SK-N-SH treated with all-trans-retinoic acid at 6 μM for 48 hours (cell line): ENCODE measurements around the gene CAST.

Source experiments
- ATAC-seq: fragments of 200-7000 bp; cut with Tn5 transposase; 3 replicates; pipeline ENCODE4 v1.9.1; 2020; ENCODE audit warnings: mild to moderate bottlenecking, moderate library complexity
- ARNTL ChIP-seq: fragments of 450-650 bp; formaldehyde crosslinking; IDR thresholded peaks from 2 replicates; pipeline ENCODE4 v1.5.0; 2020; ENCODE audit warnings: low read depth, mild to moderate bottlenecking, moderate library complexity, borderline replicate concordance
- BACH2 ChIP-seq: fragments of 250-450 bp; sonication (Bioruptor Pico); IDR thresholded peaks from 2 replicates; pipeline ENCODE4 v1.9.0; 2021; ENCODE audit warnings: mild to moderate bottlenecking, borderline replicate concordance
- CREB5 ChIP-seq: fragments of 250-450 bp; sonication (Bioruptor Pico); IDR thresholded peaks from 2 replicates; pipeline ENCODE4 v1.5.1; 2020; ENCODE audit warnings: low read depth, mild to moderate bottlenecking, moderate library complexity
- CSDC2 ChIP-seq: fragments of 250-450 bp; sonication (Bioruptor Pico); IDR thresholded peaks from 2 replicates; pipeline ENCODE4 v1.5.0; 2020; ENCODE audit warnings: mild to moderate bottlenecking, moderate library complexity
- ESRRG ChIP-seq: fragments of 250-450 bp; sonication (Bioruptor Pico); IDR thresholded peaks from 2 replicates; pipeline ENCODE4 v1.6.1; 2021; ENCODE audit warnings: mild to moderate bottlenecking
- GLIS3 ChIP-seq: fragments of 250-450 bp; sonication (Bioruptor Pico); IDR thresholded peaks from 2 replicates; pipeline ENCODE4 v1.5.0; 2020; ENCODE audit warnings: mild to moderate bottlenecking, moderate library complexity
- ISL1 ChIP-seq: fragments of 250-450 bp; sonication (Bioruptor Pico); IDR thresholded peaks from 2 replicates; pipeline ENCODE4 v2.1.2; 2022; ENCODE audit warnings: mild to moderate bottlenecking, moderate library complexity
- POU6F1 ChIP-seq: fragments of 250-450 bp; sonication (Bioruptor Pico); IDR thresholded peaks from 2 replicates; pipeline ENCODE4 v1.8.0; 2021; ENCODE audit warnings: low read depth, mild to moderate bottlenecking, moderate library complexity, borderline replicate concordance
- RARB ChIP-seq: fragments of 250-450 bp; sonication (Bioruptor Pico); IDR thresholded peaks from 2 replicates; pipeline ENCODE4 v1.8.0; 2021; ENCODE audit warnings: mild to moderate bottlenecking, moderate library complexity
- SNAI2 ChIP-seq: fragments of 250-450 bp; sonication (Bioruptor Pico); IDR thresholded peaks from 2 replicates; pipeline ENCODE4 v1.5.0; 2020; ENCODE audit warnings: mild to moderate bottlenecking, moderate library complexity
- TOX ChIP-seq: fragments of 250-450 bp; sonication (Bioruptor Pico); IDR thresholded peaks from 2 replicates; pipeline ENCODE4 v1.8.0; 2021; ENCODE audit warnings: mild to moderate bottlenecking, moderate library complexity, borderline replicate concordance
- ZC3H10 ChIP-seq: fragments of 250-450 bp; sonication (Bioruptor Pico); IDR thresholded peaks from 2 replicates; pipeline ENCODE4 v1.5.1; 2021; ENCODE audit warnings: mild to moderate bottlenecking, moderate library complexity
- ZFP3 ChIP-seq: fragments of 250-450 bp; sonication (Bioruptor Pico); IDR thresholded peaks from 2 replicates; pipeline ENCODE4 v1.5.0; 2020; ENCODE audit warnings: mild to moderate bottlenecking, moderate library complexity
- ZFP30 ChIP-seq: fragments of 450-650 bp; formaldehyde crosslinking; IDR thresholded peaks from 2 replicates; pipeline ENCODE4 v1.5.0; 2022; ENCODE audit warnings: mild to moderate bottlenecking, moderate library complexity
- ZNF565 ChIP-seq: fragments of 450-650 bp; formaldehyde crosslinking; conservative IDR thresholded peaks from 2 replicates; pipeline ENCODE4 v1.5.0; 2020; ENCODE audit warnings: low read depth, mild to moderate bottlenecking, moderate library complexity
- ZNF70 ChIP-seq: fragments of 450-650 bp; formaldehyde crosslinking; IDR thresholded peaks from 2 replicates; pipeline ENCODE4 v1.5.0; 2020; ENCODE audit warnings: mild to moderate bottlenecking, moderate library complexity
- ZNF8 ChIP-seq: fragments of 450-650 bp; formaldehyde crosslinking; IDR thresholded peaks from 2 replicates; pipeline ENCODE4 v1.5.0; 2020; ENCODE audit warnings: mild to moderate bottlenecking, moderate library complexity
- TF ChIP-seq, protein P1 (sequence below): fragments of 250-450 bp; sonication (Bioruptor Pico); IDR thresholded peaks from 2 replicates; pipeline ENCODE4 v1.8.0; 2020; ENCODE audit warnings: mild to moderate bottlenecking, moderate library complexity, borderline replicate concordance
- TF ChIP-seq, protein P2 (sequence below): fragments of 250-450 bp; sonication (Bioruptor Pico); IDR thresholded peaks from 2 replicates; pipeline ENCODE4 v1.5.0; 2020; ENCODE audit warnings: mild to moderate bottlenecking, moderate library complexity
- TF ChIP-seq, protein P3 (sequence below): fragments of 250-450 bp; sonication (Bioruptor Pico); IDR thresholded peaks from 2 replicates; pipeline ENCODE4 v1.5.1; 2021; ENCODE audit warnings: mild to moderate bottlenecking, moderate library complexity

Gene CAST

GRCh38 chr5:96668725-96669124 lies 6.5 kb downstream of the CAST start:
- no peak for TF ChIP-seq POU6F1 (CRISPR knock-in tag)
- TF ChIP-seq ZNF565 (CRISPR knock-in tag) = no peak
- TF ChIP-seq RARB (CRISPR knock-in tag) = no peak
- ATAC-seq = no peak

DNA sequence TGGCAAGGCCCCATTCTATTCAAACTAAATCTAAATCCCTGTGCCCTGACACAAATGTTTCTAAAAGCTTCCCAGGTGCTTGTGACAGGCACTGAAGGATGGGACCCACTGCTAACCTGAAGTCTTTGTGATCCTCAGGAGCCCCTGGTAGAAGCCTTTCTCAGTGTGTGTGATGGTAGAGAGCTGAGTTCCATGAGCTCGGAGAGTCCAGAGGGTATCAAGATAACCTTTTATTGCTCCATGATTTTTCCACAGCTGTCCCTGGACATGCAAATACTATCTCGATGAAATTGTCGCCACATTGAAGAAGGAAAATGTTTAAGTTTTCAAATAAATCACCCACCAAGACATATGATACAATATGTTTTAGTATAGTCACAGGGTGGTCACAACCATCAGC lies 7.7 kb downstream of the CAST start:
- ATAC-seq = no peak
- TF ChIP-seq, protein P1, sequence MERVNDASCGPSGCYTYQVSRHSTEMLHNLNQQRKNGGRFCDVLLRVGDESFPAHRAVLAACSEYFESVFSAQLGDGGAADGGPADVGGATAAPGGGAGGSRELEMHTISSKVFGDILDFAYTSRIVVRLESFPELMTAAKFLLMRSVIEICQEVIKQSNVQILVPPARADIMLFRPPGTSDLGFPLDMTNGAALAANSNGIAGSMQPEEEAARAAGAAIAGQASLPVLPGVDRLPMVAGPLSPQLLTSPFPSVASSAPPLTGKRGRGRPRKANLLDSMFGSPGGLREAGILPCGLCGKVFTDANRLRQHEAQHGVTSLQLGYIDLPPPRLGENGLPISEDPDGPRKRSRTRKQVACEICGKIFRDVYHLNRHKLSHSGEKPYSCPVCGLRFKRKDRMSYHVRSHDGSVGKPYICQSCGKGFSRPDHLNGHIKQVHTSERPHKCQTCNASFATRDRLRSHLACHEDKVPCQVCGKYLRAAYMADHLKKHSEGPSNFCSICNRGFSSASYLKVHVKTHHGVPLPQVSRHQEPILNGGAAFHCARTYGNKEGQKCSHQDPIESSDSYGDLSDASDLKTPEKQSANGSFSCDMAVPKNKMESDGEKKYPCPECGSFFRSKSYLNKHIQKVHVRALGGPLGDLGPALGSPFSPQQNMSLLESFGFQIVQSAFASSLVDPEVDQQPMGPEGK (CRISPR knock-in tag) = no peak
- TF ChIP-seq ZNF565 (CRISPR knock-in tag) = no peak
- no peak for TF ChIP-seq ZNF8 (CRISPR knock-in tag)
- TF ChIP-seq ZC3H10 (CRISPR knock-in tag) = no peak
- no peak for TF ChIP-seq TOX
- no peak for TF ChIP-seq ZNF70
- TF ChIP-seq BACH2 = no peak
- no peak for TF ChIP-seq CREB5
- TF ChIP-seq, protein P2, sequence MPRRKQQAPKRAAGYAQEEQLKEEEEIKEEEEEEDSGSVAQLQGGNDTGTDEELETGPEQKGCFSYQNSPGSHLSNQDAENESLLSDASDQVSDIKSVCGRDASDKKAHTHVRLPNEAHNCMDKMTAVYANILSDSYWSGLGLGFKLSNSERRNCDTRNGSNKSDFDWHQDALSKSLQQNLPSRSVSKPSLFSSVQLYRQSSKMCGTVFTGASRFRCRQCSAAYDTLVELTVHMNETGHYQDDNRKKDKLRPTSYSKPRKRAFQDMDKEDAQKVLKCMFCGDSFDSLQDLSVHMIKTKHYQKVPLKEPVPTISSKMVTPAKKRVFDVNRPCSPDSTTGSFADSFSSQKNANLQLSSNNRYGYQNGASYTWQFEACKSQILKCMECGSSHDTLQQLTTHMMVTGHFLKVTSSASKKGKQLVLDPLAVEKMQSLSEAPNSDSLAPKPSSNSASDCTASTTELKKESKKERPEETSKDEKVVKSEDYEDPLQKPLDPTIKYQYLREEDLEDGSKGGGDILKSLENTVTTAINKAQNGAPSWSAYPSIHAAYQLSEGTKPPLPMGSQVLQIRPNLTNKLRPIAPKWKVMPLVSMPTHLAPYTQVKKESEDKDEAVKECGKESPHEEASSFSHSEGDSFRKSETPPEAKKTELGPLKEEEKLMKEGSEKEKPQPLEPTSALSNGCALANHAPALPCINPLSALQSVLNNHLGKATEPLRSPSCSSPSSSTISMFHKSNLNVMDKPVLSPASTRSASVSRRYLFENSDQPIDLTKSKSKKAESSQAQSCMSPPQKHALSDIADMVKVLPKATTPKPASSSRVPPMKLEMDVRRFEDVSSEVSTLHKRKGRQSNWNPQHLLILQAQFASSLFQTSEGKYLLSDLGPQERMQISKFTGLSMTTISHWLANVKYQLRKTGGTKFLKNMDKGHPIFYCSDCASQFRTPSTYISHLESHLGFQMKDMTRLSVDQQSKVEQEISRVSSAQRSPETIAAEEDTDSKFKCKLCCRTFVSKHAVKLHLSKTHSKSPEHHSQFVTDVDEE (CRISPR knock-in tag) = no peak
- no peak for TF ChIP-seq GLIS3 (CRISPR knock-in tag)
- no peak for TF ChIP-seq RARB (CRISPR knock-in tag)
- TF ChIP-seq ZFP3 (CRISPR knock-in tag) = no peak
- TF ChIP-seq CSDC2 (CRISPR knock-in tag) = no peak
- TF ChIP-seq, protein P3, sequence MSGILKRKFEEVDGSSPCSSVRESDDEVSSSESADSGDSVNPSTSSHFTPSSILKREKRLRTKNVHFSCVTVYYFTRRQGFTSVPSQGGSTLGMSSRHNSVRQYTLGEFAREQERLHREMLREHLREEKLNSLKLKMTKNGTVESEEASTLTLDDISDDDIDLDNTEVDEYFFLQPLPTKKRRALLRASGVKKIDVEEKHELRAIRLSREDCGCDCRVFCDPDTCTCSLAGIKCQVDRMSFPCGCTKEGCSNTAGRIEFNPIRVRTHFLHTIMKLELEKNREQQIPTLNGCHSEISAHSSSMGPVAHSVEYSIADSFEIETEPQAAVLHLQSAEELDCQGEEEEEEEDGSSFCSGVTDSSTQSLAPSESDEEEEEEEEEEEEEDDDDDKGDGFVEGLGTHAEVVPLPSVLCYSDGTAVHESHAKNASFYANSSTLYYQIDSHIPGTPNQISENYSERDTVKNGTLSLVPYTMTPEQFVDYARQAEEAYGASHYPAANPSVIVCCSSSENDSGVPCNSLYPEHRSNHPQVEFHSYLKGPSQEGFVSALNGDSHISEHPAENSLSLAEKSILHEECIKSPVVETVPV = no peak
- TF ChIP-seq ESRRG (CRISPR knock-in tag) = no peak
- TF ChIP-seq SNAI2 = no peak
- TF ChIP-seq, all 23 proteins: peak for 0

- ATAC-seq = no peak
- no peak for TF ChIP-seq CREB5
- TF ChIP-seq, protein P2 (CRISPR knock-in tag) = no peak
- no peak for TF ChIP-seq ZC3H10 (CRISPR knock-in tag)
- no peak for TF ChIP-seq BACH2
- TF ChIP-seq ESRRG (CRISPR knock-in tag) = no peak
- no peak for TF ChIP-seq TOX
- TF ChIP-seq, protein P3 = no peak
- no peak for TF ChIP-seq ZFP3 (CRISPR knock-in tag)
- no peak for TF ChIP-seq SNAI2
- TF ChIP-seq ARNTL (CRISPR knock-in tag) = no peak
- TF ChIP-seq ISL1 (CRISPR knock-in tag) = no peak
- no peak for TF ChIP-seq RARB (CRISPR knock-in tag)
- no peak for TF ChIP-seq ZFP30 (CRISPR knock-in tag)
- no peak for TF ChIP-seq GLIS3 (CRISPR knock-in tag)
- no peak for TF ChIP-seq ZNF70
- no peak for TF ChIP-seq POU6F1 (CRISPR knock-in tag)
These were observed 9.3 kb downstream of the CAST start for GRCh38 chr5:96671441-96671840.
